DND-41 (cell line): ENCODE measurements around the gene RUVBL2.

ENCODE experiments used
- ATAC-seq: fragments of 200-7000 bp; cut with Tn5 transposase; 3 replicates; pipeline ENCODE4 v1.9.1; 2021; ENCODE audit warnings: low read depth; ENCODE audit not compliant: insufficient read depth
- DNase-seq: peaks from one replicate; pipeline ENCODE4 v3.0.0-alpha.2; 2020
- H2AFZ ChIP-seq: 2 replicates; pipeline ENCODE4 v1.6.0; 2012; ENCODE audit warnings: low read depth, low read length
- H3K27ac ChIP-seq: 2 replicates; pipeline ENCODE4 v1.5.1; 2012; ENCODE audit warnings: low read length, inconsistent platforms
- H3K27me3 ChIP-seq: fragments of 200-600 bp; sonication (generic); 2 replicates; pipeline ENCODE4 v1.6.0; 2012; ENCODE audit warnings: low read length, mild to moderate bottlenecking, inconsistent platforms; ENCODE audit not compliant: insufficient read depth, poor library complexity
- H3K36me3 ChIP-seq: 2 replicates; pipeline ENCODE4 v1.5.1; 2012; ENCODE audit warnings: low read length, inconsistent platforms; ENCODE audit not compliant: insufficient read depth
- H3K4me1 ChIP-seq: 2 replicates; pipeline ENCODE4 v1.5.1; 2012; ENCODE audit warnings: mild to moderate bottlenecking, low read length; ENCODE audit not compliant: insufficient read depth
- H3K4me2 ChIP-seq: 2 replicates; pipeline ENCODE4 v1.6.0; 2012; ENCODE audit warnings: mild to moderate bottlenecking, moderate library complexity, low read length, inconsistent platforms; ENCODE audit not compliant: insufficient read depth
- H3K4me3 ChIP-seq, 2 experiments: fragments of 200-600 bp in 1 of 2; shearing (Covaris generic) in 1 of 2; 2 replicates each; pipeline ENCODE4 v1.5.1; 2012 to 2016; ENCODE audit warnings: inconsistent platforms in 2 of 2, low read length in 2 of 2, mild to moderate bottlenecking in 2 of 2, low read depth in 1 of 2, moderate library complexity in 1 of 2
- H3K79me2 ChIP-seq: 2 replicates; pipeline ENCODE4 v1.6.0; 2012; ENCODE audit warnings: low read length, inconsistent platforms; ENCODE audit not compliant: insufficient read depth
- H3K9ac ChIP-seq: 2 replicates; pipeline ENCODE4 v1.6.0; 2012; ENCODE audit warnings: low read depth, mild to moderate bottlenecking, inconsistent platforms, low read length, moderate library complexity
- H3K9me3 ChIP-seq: 2 replicates; pipeline ENCODE4 v1.5.1; 2012; ENCODE audit warnings: low read length, moderate library complexity, mild to moderate bottlenecking, inconsistent platforms; ENCODE audit not compliant: insufficient read depth, severe bottlenecking
- H4K20me1 ChIP-seq: 2 replicates; pipeline ENCODE4 v1.6.0; 2012; ENCODE audit warnings: low read length; ENCODE audit not compliant: insufficient read depth
- EZH2 ChIP-seq: IDR thresholded peaks from 3 replicates; pipeline ENCODE4 v1.6.1; 2012; ENCODE audit warnings: borderline replicate concordance, low read depth, mild to moderate bottlenecking, moderate library complexity, low read length, inconsistent platforms; ENCODE audit not compliant: severe bottlenecking
- TF ChIP-seq, protein P1 (sequence below): IDR thresholded peaks from 2 replicates; pipeline ENCODE4 v1.5.1; 2012; ENCODE audit warnings: borderline replicate concordance, low read length, moderate library complexity, mild to moderate bottlenecking; ENCODE audit not compliant: poor library complexity, severe bottlenecking; ENCODE audit errors: extremely low read depth

RUVBL2 gene

DNA sequence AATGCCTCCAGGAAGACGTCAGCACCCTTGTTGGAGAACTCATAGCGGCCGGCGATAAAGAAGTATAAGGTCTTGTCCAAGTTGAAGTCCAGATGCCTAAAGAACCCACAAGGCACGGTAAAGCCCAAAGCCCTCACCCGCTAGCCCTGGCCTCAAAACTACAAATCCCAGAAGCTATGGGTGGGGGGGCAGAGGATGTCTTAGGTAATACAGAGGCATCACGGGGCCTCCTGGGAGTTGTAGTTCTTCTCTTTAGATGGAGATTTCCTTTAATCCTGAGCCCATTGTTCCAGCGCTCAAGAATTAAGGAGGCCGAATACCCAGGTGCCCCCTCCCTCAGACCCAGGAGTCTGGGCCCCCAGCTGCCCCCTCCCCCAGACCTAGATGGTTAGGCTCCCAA lies 11.4 kb upstream of the RUVBL2 start:
- H3K27me3 ChIP-seq = no peaks in the 10 kb centered on the region
- no peaks in the 10 kb centered on the region for H3K79me2 ChIP-seq
- H3K36me3 ChIP-seq = peaks cover 70% of the 10 kb centered on the region
- H3K9ac ChIP-seq = no peak overlapping the region
- TF ChIP-seq EZH2 = no peak
- TF ChIP-seq, protein P1, sequence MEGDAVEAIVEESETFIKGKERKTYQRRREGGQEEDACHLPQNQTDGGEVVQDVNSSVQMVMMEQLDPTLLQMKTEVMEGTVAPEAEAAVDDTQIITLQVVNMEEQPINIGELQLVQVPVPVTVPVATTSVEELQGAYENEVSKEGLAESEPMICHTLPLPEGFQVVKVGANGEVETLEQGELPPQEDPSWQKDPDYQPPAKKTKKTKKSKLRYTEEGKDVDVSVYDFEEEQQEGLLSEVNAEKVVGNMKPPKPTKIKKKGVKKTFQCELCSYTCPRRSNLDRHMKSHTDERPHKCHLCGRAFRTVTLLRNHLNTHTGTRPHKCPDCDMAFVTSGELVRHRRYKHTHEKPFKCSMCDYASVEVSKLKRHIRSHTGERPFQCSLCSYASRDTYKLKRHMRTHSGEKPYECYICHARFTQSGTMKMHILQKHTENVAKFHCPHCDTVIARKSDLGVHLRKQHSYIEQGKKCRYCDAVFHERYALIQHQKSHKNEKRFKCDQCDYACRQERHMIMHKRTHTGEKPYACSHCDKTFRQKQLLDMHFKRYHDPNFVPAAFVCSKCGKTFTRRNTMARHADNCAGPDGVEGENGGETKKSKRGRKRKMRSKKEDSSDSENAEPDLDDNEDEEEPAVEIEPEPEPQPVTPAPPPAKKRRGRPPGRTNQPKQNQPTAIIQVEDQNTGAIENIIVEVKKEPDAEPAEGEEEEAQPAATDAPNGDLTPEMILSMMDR = no peak
- ATAC-seq (no peak), DNase-seq (no peak)
- H4K20me1 ChIP-seq = no peaks in the 10 kb centered on the region
- no peak overlapping the region for H3K4me3 ChIP-seq
- H3K4me2 ChIP-seq = no peak overlapping the region
- H3K9me3 ChIP-seq = no peaks in the 10 kb centered on the region
- no peaks in the 10 kb centered on the region for H3K4me1 ChIP-seq
- H2AFZ ChIP-seq = no peak overlapping the region
- no peak overlapping the region for H3K27ac ChIP-seq

DNA sequence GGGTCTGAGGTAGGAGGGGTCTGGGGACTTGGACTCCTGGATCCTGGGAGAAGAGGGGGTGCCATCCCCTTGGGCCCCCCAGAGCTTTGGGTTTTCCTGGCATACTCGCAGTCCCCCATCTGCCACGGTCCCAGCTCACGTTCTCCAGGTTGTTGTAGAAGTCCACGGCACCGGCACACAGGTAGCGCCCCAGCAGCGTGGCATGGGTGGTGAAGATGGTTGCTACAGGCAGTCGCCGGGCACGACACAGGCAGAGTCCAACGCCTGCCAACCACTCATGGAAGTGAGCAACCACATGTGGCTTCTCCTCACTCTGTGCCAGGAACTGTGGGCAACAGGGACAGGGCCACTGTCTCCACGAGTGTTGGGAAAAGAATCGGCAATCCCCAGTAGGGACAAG lies 8.0 kb upstream of the RUVBL2 start:
- H3K4me1 ChIP-seq = peaks cover 6% of the 10 kb centered on the region; the same call in 1 of the 2 replicates
- DNase-seq = no peak
- H2AFZ ChIP-seq = no peak overlapping the region
- no peaks in the 10 kb centered on the region for H3K9me3 ChIP-seq
- H3K27ac ChIP-seq = no peak overlapping the region
- H4K20me1 ChIP-seq = no peaks in the 10 kb centered on the region
- TF ChIP-seq EZH2 = no peak
- TF ChIP-seq, protein P1 = no peak
- ATAC-seq = no peak
- H3K9ac ChIP-seq = no peak overlapping the region
- peaks cover 72% of the 10 kb centered on the region for H3K36me3 ChIP-seq
- no peaks in the 10 kb centered on the region for H3K27me3 ChIP-seq
- H3K4me3 ChIP-seq = no peak overlapping the region
- peaks cover 4% of the 10 kb centered on the region for H3K79me2 ChIP-seq
- no peak overlapping the region for H3K4me2 ChIP-seq

DNA sequence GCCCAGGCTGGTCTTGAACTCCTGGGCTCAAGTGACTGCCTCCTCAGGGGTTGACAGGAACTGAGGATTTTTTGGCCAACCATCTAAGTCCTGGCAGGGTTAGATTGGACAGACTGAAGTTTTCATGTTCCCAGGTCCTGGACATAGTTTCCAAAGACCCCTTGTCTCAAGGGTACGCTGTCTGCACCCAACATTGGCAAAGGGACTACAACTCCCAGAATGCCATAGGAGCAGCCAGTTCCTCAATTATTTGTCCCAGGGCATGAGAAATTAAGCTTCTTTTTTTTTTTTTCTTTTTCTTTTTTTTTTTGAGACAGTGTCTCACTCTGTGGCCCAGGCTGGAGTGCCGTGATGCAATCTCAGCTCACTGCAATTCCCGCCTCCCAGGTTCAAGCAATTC lies 7.5 kb upstream of the RUVBL2 start:
- H3K36me3 ChIP-seq = peaks cover 72% of the 10 kb centered on the region
- H3K27me3 ChIP-seq = no peaks in the 10 kb centered on the region
- H3K9ac ChIP-seq = no peak overlapping the region
- no peak for ATAC-seq
- no peaks in the 10 kb centered on the region for H3K9me3 ChIP-seq
- H3K27ac ChIP-seq = no peak overlapping the region
- H3K4me1 ChIP-seq = peaks cover 11% of the 10 kb centered on the region
- no peak for DNase-seq
- peaks cover 9% of the 10 kb centered on the region for H3K79me2 ChIP-seq
- no peaks in the 10 kb centered on the region; the same call in 1 of the 2 replicates for H4K20me1 ChIP-seq
- no peak overlapping the region for H3K4me3 ChIP-seq
- H3K4me2 ChIP-seq = no peak overlapping the region
- TF ChIP-seq EZH2 = no peak
- TF ChIP-seq, protein P1 = no peak
- no peak overlapping the region for H2AFZ ChIP-seq

DNA sequence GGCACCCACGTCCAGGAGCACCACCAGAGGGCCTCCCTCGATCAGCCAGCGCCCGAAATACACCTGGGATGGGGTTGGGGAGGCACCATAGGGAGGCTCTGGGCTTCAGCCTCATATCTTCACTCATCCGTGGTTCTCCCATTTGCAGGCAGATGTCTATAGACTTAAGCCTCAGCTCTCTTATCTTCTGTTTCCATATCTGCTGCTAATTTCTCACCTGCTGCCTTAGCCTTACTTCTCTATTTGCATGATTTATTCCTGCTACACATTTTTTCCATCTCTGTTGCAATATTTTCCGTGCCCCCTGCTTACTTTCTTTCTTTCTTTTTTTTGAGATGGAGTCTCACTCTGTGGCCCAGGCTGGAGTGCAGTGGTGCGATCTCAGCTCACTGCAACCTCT lies 6.4 kb upstream of the RUVBL2 start:
- Histone ChIP-seq H3K79me2 (peaks cover 20% of the 10 kb centered on the region), H3K9ac (no peak overlapping the region), H3K36me3 (peaks cover 61% of the 10 kb centered on the region), H3K27ac (no peak overlapping the region), H3K4me2 (no peak overlapping the region), H3K9me3 (no peaks in the 10 kb centered on the region), H3K4me1 (peaks cover 23% of the 10 kb centered on the region), H2AFZ (no peak overlapping the region), H3K27me3 (no peaks in the 10 kb centered on the region), H4K20me1 (peaks cover 3% of the 10 kb centered on the region; the same call in 1 of the 2 replicates), H3K4me3 (no peak overlapping the region)
- no peak for ATAC-seq
- TF ChIP-seq, protein P1 = no peak
- no peak for TF ChIP-seq EZH2
- no peak for DNase-seq
